ENCODE measurements around the gene SCN4B. TPM values are rescaled to one million over a fixed set of nuclear protein-coding genes. Genes with fewer than 3 reads are reported as not detected.

SCN4B gene
- total RNA-seq, 1 donor from 2014 or later: 12.9 TPM

DNA sequence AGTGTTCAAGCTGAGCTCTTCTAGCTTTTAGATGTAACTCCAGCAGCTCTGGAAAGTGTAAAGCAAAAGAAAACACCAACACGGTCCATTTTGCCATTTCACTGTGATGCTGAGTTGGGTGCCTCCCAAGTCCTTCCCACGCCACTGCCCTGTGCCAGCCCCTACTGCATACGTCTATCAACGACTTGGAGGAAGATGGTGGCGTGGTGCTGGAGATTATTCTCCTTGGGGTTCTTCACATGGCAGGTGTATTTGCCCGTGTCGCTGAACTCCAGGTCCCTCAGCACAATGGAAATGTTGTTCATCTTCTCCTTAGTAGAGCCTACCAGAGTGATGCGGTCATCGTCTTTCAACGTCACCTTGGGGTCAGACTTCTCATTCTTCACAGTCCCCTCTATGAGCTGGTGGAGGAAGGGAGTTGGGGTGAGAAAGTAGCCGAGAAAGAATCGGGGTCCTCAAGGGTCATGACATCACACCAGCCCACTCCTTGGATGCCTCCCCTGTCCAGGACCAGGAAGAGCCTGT is 8.9 kb downstream of the SCN4B start:
- Histone ChIP-seq H3K4me1 (peaks cover 31% of the 10 kb centered on the region), H3K9me3 (replicated peaks) (no peaks in the 10 kb centered on the region), H3K27ac (replicated peaks) (peak overlapping the region; percentile 71), H3K27me3 (ENCODE audit: low read depth) (peaks cover 16% of the 10 kb centered on the region), H3K4me3 (no peak overlapping the region), H3K36me3 (no peaks in the 10 kb centered on the region)
- intact Hi-C loops (cut with micrococcal nuclease): no loop called here
- DNase-seq: no peak
- TF ChIP-seq, protein P1, sequence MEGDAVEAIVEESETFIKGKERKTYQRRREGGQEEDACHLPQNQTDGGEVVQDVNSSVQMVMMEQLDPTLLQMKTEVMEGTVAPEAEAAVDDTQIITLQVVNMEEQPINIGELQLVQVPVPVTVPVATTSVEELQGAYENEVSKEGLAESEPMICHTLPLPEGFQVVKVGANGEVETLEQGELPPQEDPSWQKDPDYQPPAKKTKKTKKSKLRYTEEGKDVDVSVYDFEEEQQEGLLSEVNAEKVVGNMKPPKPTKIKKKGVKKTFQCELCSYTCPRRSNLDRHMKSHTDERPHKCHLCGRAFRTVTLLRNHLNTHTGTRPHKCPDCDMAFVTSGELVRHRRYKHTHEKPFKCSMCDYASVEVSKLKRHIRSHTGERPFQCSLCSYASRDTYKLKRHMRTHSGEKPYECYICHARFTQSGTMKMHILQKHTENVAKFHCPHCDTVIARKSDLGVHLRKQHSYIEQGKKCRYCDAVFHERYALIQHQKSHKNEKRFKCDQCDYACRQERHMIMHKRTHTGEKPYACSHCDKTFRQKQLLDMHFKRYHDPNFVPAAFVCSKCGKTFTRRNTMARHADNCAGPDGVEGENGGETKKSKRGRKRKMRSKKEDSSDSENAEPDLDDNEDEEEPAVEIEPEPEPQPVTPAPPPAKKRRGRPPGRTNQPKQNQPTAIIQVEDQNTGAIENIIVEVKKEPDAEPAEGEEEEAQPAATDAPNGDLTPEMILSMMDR (IDR thresholded peaks at IDR 0.05; ENCODE audit: borderline replicate concordance): no peak

DNA sequence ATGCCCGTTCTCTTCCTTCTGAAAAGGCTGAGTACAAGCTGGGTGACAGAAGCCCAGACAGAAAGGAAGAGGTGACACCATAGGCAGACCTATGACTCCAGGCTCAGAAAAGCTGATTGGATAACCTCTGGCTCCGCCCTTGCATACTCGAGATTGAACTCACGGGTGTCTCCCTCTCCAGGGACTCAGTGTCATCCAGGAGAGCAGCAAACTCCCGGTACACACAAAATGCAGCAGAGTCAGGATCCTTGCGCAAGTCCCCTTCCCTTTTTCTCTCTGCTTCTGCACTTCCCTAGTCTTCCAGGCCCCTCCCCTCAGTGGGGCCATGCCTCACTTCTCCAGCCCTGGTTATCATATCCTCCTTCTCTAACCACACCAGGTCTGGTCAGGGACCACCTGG is 9.8 kb downstream of the SCN4B start:
- no peak for DNase-seq
- Histone ChIP-seq H3K4me1 (peaks cover 30% of the 10 kb centered on the region), H3K27me3 (ENCODE audit: low read depth) (peaks cover 16% of the 10 kb centered on the region), H3K4me3 (no peak overlapping the region), H3K9me3 (replicated peaks) (no peaks in the 10 kb centered on the region), H3K27ac (replicated peaks) (no peak overlapping the region), H3K36me3 (no peaks in the 10 kb centered on the region)
- intact Hi-C loops (cut with micrococcal nuclease): no loop called here
- TF ChIP-seq, protein P1 (IDR thresholded peaks at IDR 0.05; ENCODE audit: borderline replicate concordance): no peak

DNA sequence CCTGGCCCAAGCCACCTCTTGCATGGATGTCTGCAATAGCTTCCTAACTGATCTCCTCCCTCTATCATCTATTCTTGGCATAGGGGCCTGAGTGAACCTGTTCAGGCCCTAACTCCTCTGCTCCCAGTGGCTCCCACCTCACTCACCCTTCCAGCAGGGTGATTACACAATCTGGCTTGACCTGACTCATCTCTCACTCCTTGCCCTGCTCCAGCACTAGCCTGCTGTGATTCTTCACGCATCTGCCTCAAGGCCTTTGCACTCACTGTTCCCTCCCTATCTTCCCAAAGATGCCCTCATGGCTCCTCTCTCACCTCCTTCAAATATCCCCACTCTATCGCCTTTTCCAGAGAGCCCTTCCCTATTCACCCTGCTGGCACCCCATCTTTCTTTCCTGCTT is 10.5 kb downstream of the SCN4B start:
- no peak for DNase-seq
- no peak overlapping the region for H3K27ac ChIP-seq (replicated peaks)
- no peaks in the 10 kb centered on the region for H3K36me3 ChIP-seq
- no peaks in the 10 kb centered on the region for H3K9me3 ChIP-seq (replicated peaks)
- H3K4me3 ChIP-seq: no peak overlapping the region
- H3K27me3 ChIP-seq (ENCODE audit: low read depth): peaks cover 16% of the 10 kb centered on the region
- intact Hi-C loops (cut with micrococcal nuclease): no loop called here
- TF ChIP-seq, protein P1 (IDR thresholded peaks at IDR 0.05; ENCODE audit: borderline replicate concordance): no peak
- peaks cover 30% of the 10 kb centered on the region for H3K4me1 ChIP-seq

DNA sequence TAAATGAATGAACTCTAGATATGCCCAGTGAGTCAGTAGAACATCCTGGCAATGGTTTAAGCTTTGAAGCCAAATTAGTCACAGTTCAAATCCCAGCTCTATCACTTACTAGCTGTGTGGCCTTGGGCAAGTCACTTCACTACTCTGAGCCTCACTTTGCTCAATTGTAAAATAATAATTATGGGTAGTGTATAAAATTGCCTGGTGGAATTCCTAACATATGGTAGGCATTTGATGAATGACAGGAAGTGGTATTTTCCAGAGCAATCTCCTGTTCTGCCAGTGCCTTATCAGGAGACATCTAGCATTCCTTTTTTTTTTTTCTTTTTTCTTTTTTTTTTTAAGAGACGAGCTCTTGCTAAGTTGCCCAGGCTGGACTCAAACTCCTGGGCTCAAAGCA is 13.0 kb downstream of the SCN4B start:
- intact Hi-C loops (cut with micrococcal nuclease): no loop called here
- TF ChIP-seq, protein P1 (IDR thresholded peaks at IDR 0.05; ENCODE audit: borderline replicate concordance): no peak
- Histone ChIP-seq H3K9me3 (replicated peaks) (no peaks in the 10 kb centered on the region), H3K36me3 (no peaks in the 10 kb centered on the region), H3K27ac (replicated peaks) (no peak overlapping the region), H3K4me3 (no peak overlapping the region), H3K4me1 (peaks cover 11% of the 10 kb centered on the region), H3K27me3 (ENCODE audit: low read depth) (peaks cover 16% of the 10 kb centered on the region)
- DNase-seq: no peak

DNA sequence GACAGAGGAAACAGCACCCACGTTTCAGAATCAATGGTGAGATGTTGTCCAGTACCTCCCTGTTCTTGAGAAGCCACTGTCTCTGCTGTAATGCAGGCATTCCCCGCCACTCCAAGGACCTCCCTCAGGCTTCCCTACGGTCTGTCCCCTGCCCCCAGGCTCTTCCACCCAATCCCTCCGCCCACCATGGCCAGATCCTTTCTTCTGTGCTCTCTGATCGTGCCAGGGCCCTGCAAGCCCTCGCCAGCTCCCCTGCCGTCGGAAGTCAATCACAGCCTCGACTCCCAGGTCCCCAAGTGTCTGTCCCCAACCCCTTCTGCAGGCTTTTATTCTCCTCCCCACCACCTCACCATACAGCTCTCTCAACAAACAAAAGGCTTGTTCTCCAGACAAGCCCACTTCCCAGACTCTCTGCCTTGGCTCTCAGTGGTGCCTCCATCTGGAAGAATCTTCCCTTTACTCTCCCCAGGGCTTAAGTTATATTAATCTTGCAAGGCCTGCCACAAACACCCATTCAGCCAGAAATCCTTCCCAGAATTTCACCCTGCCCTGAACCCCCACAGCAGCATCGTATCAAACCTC is 13.7 kb downstream of the SCN4B start:
- DNase-seq: no peak
- Histone ChIP-seq H3K4me3 (no peak overlapping the region), H3K36me3 (no peaks in the 10 kb centered on the region), H3K27me3 (ENCODE audit: low read depth) (peaks cover 16% of the 10 kb centered on the region), H3K27ac (replicated peaks) (no peak overlapping the region), H3K4me1 (peaks cover 5% of the 10 kb centered on the region), H3K9me3 (replicated peaks) (no peaks in the 10 kb centered on the region)
- TF ChIP-seq, protein P1 (IDR thresholded peaks at IDR 0.05; ENCODE audit: borderline replicate concordance): no peak
- intact Hi-C loops (cut with micrococcal nuclease): no loop called here
